ENCODE results near the gene SPRR2F. TPM values are rescaled to one million over a fixed set of nuclear protein-coding genes. Genes with fewer than 3 reads are reported as not detected.
"Not testable (repeated sequence)": the region's sequence is repeated elsewhere in the genome, so short reads cannot be mapped to it uniquely, and the experiment has no call there.

SPRR2F gene
- total and polyA plus RNA-seq, 12 donors, result not detected

GRCh38 chr1:153141377-153141776 is 28.1 kb upstream of the SPRR2F start:
- H3K36me3 ChIP-seq, result no peaks in the 10 kb centered on the region
- WGBS, 2 donors, result 88 to 89% methylated on average over 3 of the region's 3 CpGs
- ATAC-seq (no peak), DNase-seq (no peak)
- no peaks in the 10 kb centered on the region for H3K9me3 ChIP-seq
- intact Hi-C loops (cut with DNase I), result no loop called here
- H3K27me3 ChIP-seq, result peaks cover 0 to 11% (median 2%) of the 10 kb centered on the region in 7 donors
- no peak overlapping the region for H3K4me3 ChIP-seq
- no peak overlapping the region for H3K27ac ChIP-seq
- no peaks in the 10 kb centered on the region for H3K4me1 ChIP-seq
- no peak for TF ChIP-seq CTCF (IDR thresholded peaks at IDR 0.05)

GRCh38 chr1:153140484-153140883 is 27.2 kb upstream of the SPRR2F start:
- Histone ChIP-seq H3K27ac (no peak overlapping the region), H3K36me3 (no peaks in the 10 kb centered on the region), H3K4me1 (no peaks in the 10 kb centered on the region), H3K9me3 (no peaks in the 10 kb centered on the region), H3K4me3 (no peak overlapping the region), H3K27me3 (peaks cover 0 to 7% (median 2%) of the 10 kb centered on the region in 7 donors)
- ATAC-seq (no peak), DNase-seq (no peak)
- no peak for TF ChIP-seq CTCF (IDR thresholded peaks at IDR 0.05)
- 54 to 65% methylated on average over 3 of the region's 3 CpGs for WGBS, 2 donors
- intact Hi-C loops (cut with DNase I), result no loop called here

GRCh38 chr1:153133743-153134142 is 20.4 kb upstream of the SPRR2F start:
- Histone ChIP-seq H3K36me3 (no peaks in the 10 kb centered on the region), H3K4me1 (no peaks in the 10 kb centered on the region), H3K9me3 (no peaks in the 10 kb centered on the region), H3K27ac (no peak overlapping the region), H3K27me3 (peaks cover 0 to 10% (median 4%) of the 10 kb centered on the region in 7 donors), H3K4me3 (no peak overlapping the region)
- no peak for ATAC-seq
- no peak for TF ChIP-seq CTCF (IDR thresholded peaks at IDR 0.05)
- intact Hi-C loops (cut with DNase I), result no loop called here
- 57 to 59% methylated on average over 2 of the region's 2 CpGs for WGBS, 2 donors
- DNase-seq, result no peak

- no peak overlapping the region for H3K4me3 ChIP-seq
- no peak for ATAC-seq
- 75 to 88% methylated on average over 1 of the region's 1 CpG for WGBS, 2 donors
Measured at GRCh38 chr1:153133267-153133666, 20.0 kb upstream of the SPRR2F start.

GRCh38 chr1:153128688-153129087 is 15.4 kb upstream of the SPRR2F start:
- H3K4me1 ChIP-seq; ATAC-seq; intact Hi-C loops (cut with DNase I); H3K36me3 ChIP-seq; H3K27ac ChIP-seq; H3K4me3 ChIP-seq; H3K27me3 ChIP-seq; DNase-seq: not testable (repeated sequence)
- H3K9me3 ChIP-seq, result peaks cover 0 to 27% (median 10%) of the 10 kb centered on the region in 11 donors
- WGBS, 2 donors, result 86 to 96% methylated on average over 4 of the region's 4 CpGs

More at GRCh38 chr1:153133267-153133666, 20.0 kb upstream of the SPRR2F start:
- no peak overlapping the region for H3K27ac ChIP-seq
- peaks cover 0 to 10% (median 4%) of the 10 kb centered on the region in 7 donors for H3K27me3 ChIP-seq
- no peaks in the 10 kb centered on the region for H3K36me3 ChIP-seq
- H3K4me1 ChIP-seq, result no peaks in the 10 kb centered on the region
- H3K9me3 ChIP-seq, result no peaks in the 10 kb centered on the region
- intact Hi-C loops (cut with DNase I), result no loop called here
- TF ChIP-seq CTCF (IDR thresholded peaks at IDR 0.05), result no peak
- no peak for DNase-seq
